HCT116 (cell line): ENCODE data around the gene ILDR1. TPM values are rescaled to one million over a fixed set of nuclear protein-coding genes. Genes with fewer than 3 reads are reported as not detected.

Source experiments
- ATAC-seq: fragments of 200-7000 bp; cut with Tn5 transposase; 2 replicates; pipeline ENCODE4 v1.9.1; 2020; ENCODE audit warnings: mild to moderate bottlenecking, moderate library complexity
- BruUV-seq: library from RNA; stranded (reverse); fragments of 400-500 nt; replicated peaks from 2 replicates; lab custom pipeline; 2021; lab: Mats Ljungman, UMichigan
- CTCF ChIA-PET: fragments of 300-600 bp; sonication (Branson Sonifier 250); formaldehyde crosslinking; loops from one replicate; lab custom pipeline; 2021; ENCODE audit warnings: antibody characterized with exemption; lab: Charles Lee
- POLR2A ChIA-PET: fragments of 300-600, 350-600 bp; sonication (Branson Sonifier 250); formaldehyde crosslinking; loops from one replicate; lab custom pipeline; 2021; ENCODE audit warnings: antibody characterized with exemption; lab: Charles Lee
- RAD21 ChIA-PET, 2 experiments: fragments of 300-600 bp; sonication (Branson Sonifier 250); formaldehyde crosslinking; loops; one replicate each; lab custom pipeline; 2023; ENCODE audit warnings: low total read pairs in 2 of 2; ENCODE audit not compliant: uncharacterized antibody in 2 of 2, unreplicated experiment in 2 of 2, low non-redundant PET in 1 of 2; lab: Charles Lee
- DNase-seq: peaks from one replicate; pipeline ENCODE4 v3.0.0-alpha.2; 2010; ENCODE audit warnings: low read depth, low spot score
- H2AFZ ChIP-seq: fragments of 200-600 bp; shearing (Covaris generic), sonication (generic); 2 replicates; pipeline ENCODE4 v1.6.1; 2017; ENCODE audit warnings: low read depth, mixed run types, mixed read lengths, antibody characterized with exemption, low read length; ENCODE audit not compliant: poor library complexity, severe bottlenecking
- H3K27ac ChIP-seq: 2 replicates; pipeline ENCODE4 v1.5.1; 2012; ENCODE audit warnings: low read depth, low read length
- H3K27me3 ChIP-seq: fragments of 200-600 bp; sonication (generic); 2 replicates; pipeline ENCODE4 v1.6.1; 2016; ENCODE audit warnings: mixed run types, low read length, mixed read lengths; ENCODE audit not compliant: insufficient read depth
- H3K36me3 ChIP-seq, 2 experiments: fragments of 200-500 bp in 1 of 2; fragments of 200-600 bp in 1 of 2; sonication (Bioruptor generic) in 1 of 2; sonication (generic) in 1 of 2; 2 replicates each; pipeline versions ENCODE4 v1.5.1 to v1.6.1; 2014 to 2016; ENCODE audit warnings: low read length in 2 of 2, inconsistent platforms in 1 of 2, mixed read lengths in 1 of 2, mixed run types in 1 of 2; ENCODE audit not compliant: insufficient read depth in 2 of 2, control insufficient read depth in 1 of 2
- H3K4me1 ChIP-seq, 2 experiments: fragments of 200-600 bp in 1 of 2; sonication (generic) in 1 of 2; 2 replicates each; pipeline versions ENCODE4 v1.5.1 to v1.6.1; 2012 to 2017; ENCODE audit warnings: low read length in 2 of 2, inconsistent platforms in 1 of 2, mild to moderate bottlenecking in 1 of 2, mixed read lengths in 1 of 2, mixed run types in 1 of 2, moderate library complexity in 1 of 2; ENCODE audit not compliant: insufficient read depth in 2 of 2, control insufficient read depth in 1 of 2
- H3K4me2 ChIP-seq: fragments of 200-600 bp; sonication (generic); 2 replicates; pipeline ENCODE4 v1.6.1; 2017; ENCODE audit warnings: mixed run types, low read length, mixed read lengths
- H3K4me3 ChIP-seq, 2 experiments: fragments of 200-600 bp in 1 of 2; sonication (generic) in 1 of 2; replicated peaks in 1 of 2; 2 replicates each; pipeline ENCODE4 v1.5.1; 2011 to 2016; ENCODE audit warnings: low read length in 2 of 2, control low read depth in 1 of 2, low read depth in 1 of 2, mild to moderate bottlenecking in 1 of 2, mixed read lengths in 1 of 2, mixed run types in 1 of 2
- H3K79me2 ChIP-seq: fragments of 200-600 bp; sonication (generic); 2 replicates; pipeline ENCODE4 v1.6.1; 2017; ENCODE audit warnings: mild to moderate bottlenecking, mixed run types, low read length, moderate library complexity, mixed read lengths; ENCODE audit not compliant: insufficient read depth
- H3K9ac ChIP-seq: fragments of 200-600 bp; sonication (generic); 2 replicates; pipeline ENCODE4 v1.6.1; 2016; ENCODE audit warnings: low read length, mixed read lengths
- H3K9me2 ChIP-seq: fragments of 200-600 bp; sonication (generic), shearing (Covaris generic); 2 replicates; pipeline ENCODE4 v1.6.1; 2017; ENCODE audit warnings: mixed run types, mild to moderate bottlenecking, moderate library complexity; ENCODE audit not compliant: insufficient read depth
- H3K9me3 ChIP-seq, 2 experiments: fragments of 200-500 bp in 1 of 2; fragments of 200-600 bp in 1 of 2; sonication (Bioruptor generic) in 1 of 2; sonication (generic) in 1 of 2; 2 replicates each; pipeline ENCODE4 v1.6.1; 2014 to 2017; ENCODE audit warnings: low read length in 2 of 2, mixed read lengths in 2 of 2, inconsistent platforms in 1 of 2, low read depth in 1 of 2, mild to moderate bottlenecking in 1 of 2, mixed run types in 1 of 2, moderate library complexity in 1 of 2; ENCODE audit not compliant: control insufficient read depth in 1 of 2, insufficient read depth in 1 of 2
- H4K20me1 ChIP-seq: fragments of 200-600 bp; sonication (generic), shearing (Covaris generic); 2 replicates; pipeline ENCODE4 v1.6.1; 2017; ENCODE audit warnings: mixed run types, mild to moderate bottlenecking, moderate library complexity; ENCODE audit not compliant: insufficient read depth
- CBX3 ChIP-seq: IDR thresholded peaks from 2 replicates; pipeline ENCODE4 v1.6.1; 2012; ENCODE audit warnings: low read depth
- CEBPB ChIP-seq: IDR thresholded peaks from 2 replicates; pipeline ENCODE4 v1.6.1; 2012; ENCODE audit warnings: low read depth
- CTCF ChIP-seq, 3 experiments: fragments of 200-600 bp in 1 of 3; sonication (generic) in 1 of 3; IDR thresholded peaks in 2 of 3; conservative IDR thresholded peaks in 1 of 3; 2 replicates each; pipeline ENCODE4 v1.5.1; 2012 to 2017; ENCODE audit warnings: low read depth in 2 of 3, low read length in 2 of 3, antibody characterized with exemption in 1 of 3, borderline replicate concordance in 1 of 3, control low read depth in 1 of 3, mild to moderate bottlenecking in 1 of 3, mixed read lengths in 1 of 3, mixed run types in 1 of 3, moderate library complexity in 1 of 3; ENCODE audit not compliant: insufficient read depth in 1 of 3
- EGR1 ChIP-seq: IDR thresholded peaks from 2 replicates; pipeline ENCODE4 v1.6.1; 2012; ENCODE audit warnings: low read depth
- EZH2 ChIP-seq: fragments of 200-600 bp; sonication (generic); IDR thresholded peaks from 2 replicates; pipeline ENCODE4 v1.6.1; 2017; ENCODE audit warnings: antibody characterized with exemption, mixed run types
- EZH2phosphoT487 ChIP-seq: fragments of 200-600 bp; IDR thresholded peaks from 2 replicates; pipeline ENCODE4 v1.6.1; 2018; ENCODE audit warnings: antibody characterized with exemption, borderline replicate concordance
- JUND ChIP-seq: IDR thresholded peaks from 2 replicates; pipeline ENCODE4 v1.6.1; 2012
- MAX ChIP-seq: IDR thresholded peaks from 2 replicates; pipeline ENCODE4 v1.6.1; 2012
- POLR2A ChIP-seq: IDR thresholded peaks from 2 replicates; pipeline ENCODE4 v1.7.0; 2011; ENCODE audit warnings: borderline replicate concordance; ENCODE audit not compliant: insufficient read depth, insufficient read length; ENCODE audit errors: extremely low read depth
- POLR2AphosphoS5 ChIP-seq: IDR thresholded peaks from 2 replicates; pipeline ENCODE4 v1.6.1; 2011; ENCODE audit warnings: mild to moderate bottlenecking, low read depth, low read length, moderate library complexity
- RAD21 ChIP-seq: IDR thresholded peaks from 2 replicates; pipeline ENCODE4 v1.6.1; 2012; ENCODE audit warnings: low read depth, mild to moderate bottlenecking
- REST ChIP-seq: IDR thresholded peaks from 2 replicates; pipeline ENCODE4 v1.6.1; 2012; ENCODE audit warnings: low read depth
- SP1 ChIP-seq: IDR thresholded peaks from 2 replicates; pipeline ENCODE4 v1.6.1; 2012; ENCODE audit warnings: low read depth
- SRF ChIP-seq: IDR thresholded peaks from 2 replicates; pipeline ENCODE4 v1.6.1; 2012; ENCODE audit warnings: low read depth
- TCF7L2 ChIP-seq: IDR thresholded peaks from 2 replicates; pipeline ENCODE4 v1.7.0; 2011; ENCODE audit warnings: borderline replicate concordance, inconsistent platforms; ENCODE audit not compliant: insufficient read depth, insufficient read length; ENCODE audit errors: extremely low read depth
- YY1 ChIP-seq: IDR thresholded peaks from 2 replicates; pipeline ENCODE4 v1.6.1; 2011; ENCODE audit warnings: low read length, low read depth, moderate library complexity, mild to moderate bottlenecking; ENCODE audit not compliant: insufficient replicate concordance; ENCODE audit errors: extremely low read depth
- ZBTB33 ChIP-seq: IDR thresholded peaks from 2 replicates; pipeline ENCODE4 v1.6.1; 2011; ENCODE audit warnings: mild to moderate bottlenecking, low read length, moderate library complexity; ENCODE audit not compliant: insufficient replicate concordance; ENCODE audit errors: extremely low read depth
- ZFX ChIP-seq: fragments of 450-650 bp; IDR thresholded peaks from 2 replicates; pipeline ENCODE4 v1.6.1; 2017
- ZNF274 ChIP-seq: fragments of 200-500 bp; sonication (Bioruptor generic); IDR thresholded peaks from 2 replicates; pipeline ENCODE4 v1.6.1; 2014; ENCODE audit warnings: mild to moderate bottlenecking, low read depth, low read length, inconsistent platforms
- intact Hi-C: fragments of 100-400 bp; cut with micrococcal nuclease; formaldehyde crosslinking; loops from 2 replicates; pipeline ENCODE4 v1.10.0; 2022
- total RNA-seq: library from RNA; stranded (reverse); gene quantifications from one replicate; pipeline ENCODE4 v1.2.1, GENCODE V29; 2021; ENCODE audit not compliant: unreplicated experiment

The ILDR1 gene
- total RNA-seq, 1 experiment from 2014 or later: 2.9 TPM

GRCh38 chr3:122011396-122011795 is 10.7 kb downstream of the ILDR1 start:
- ChIA-PET CTCF (interaction anchor here (2.4 kb wide), 1 partner anchor 16 kb away, joined by 7 read pairs; no protein-coding TSS in a partner anchor), POLR2A (no interaction called here), RAD21 (no interaction called here)
- Histone ChIP-seq H3K9ac (no peak overlapping the region), H3K79me2 (no peaks in the 10 kb centered on the region), H3K36me3 (no peaks in the 10 kb centered on the region), H3K4me3 (no peak overlapping the region), H3K27ac (no peak overlapping the region), H3K4me1 (no peaks in the 10 kb centered on the region), H3K9me2 (no peaks in the 10 kb centered on the region), H3K27me3 (no peaks in the 10 kb centered on the region)
- ATAC-seq: no peak
- BruUV-seq: no TSS peak
- intact Hi-C loops: no loop called here
- DNase-seq: no peak
- no peak for TF ChIP-seq ZFX
- no peak for TF ChIP-seq JUND
- no peak for TF ChIP-seq YY1
- TF ChIP-seq POLR2A: no peak
- no peak for TF ChIP-seq CTCF (IDR thresholded peaks at IDR 0.05 in 2 of 3, conservative IDR thresholded peaks at IDR 0.05 in 1 of 3; ENCODE audit: borderline replicate concordance in 1 of 3, insufficient read depth in 1 of 3, low read depth in 2 of 3, low read length in 2 of 3)
- no peak for TF ChIP-seq ZNF274
- no peak for TF ChIP-seq EZH2phosphoT487
- TF ChIP-seq REST: no peak
- no peak for TF ChIP-seq TCF7L2
- no peak for TF ChIP-seq ZBTB33
- TF ChIP-seq RAD21: no peak
- no peak for TF ChIP-seq SP1
- TF ChIP-seq MAX: no peak
- TF ChIP-seq POLR2AphosphoS5: no peak
- no peak for TF ChIP-seq CEBPB
- no peak for TF ChIP-seq CBX3
- no peak for TF ChIP-seq EZH2
- TF ChIP-seq EGR1: no peak
- no peak for TF ChIP-seq SRF
- TF ChIP-seq, all 23 proteins: peak for 0
- Histone ChIP-seq H3K4me2 (no peak overlapping the region), H4K20me1 (no peaks in the 10 kb centered on the region), H2AFZ (no peak overlapping the region), H3K9me3 (no peaks in the 10 kb centered on the region)
